Psoas muscle (tissue), 8 donors: Measurements from ENCODE around the gene VPS13D. TPM values are rescaled to one million over a fixed set of nuclear protein-coding genes. Genes with fewer than 3 reads are reported as not detected.

Source experiments
- ATAC-seq, 4 donors: fragments of 200-7000 bp; cut with Tn5 transposase; one replicate each; pipeline ENCODE4 v1.9.1; 2020; ENCODE audit warnings: moderate library complexity in 3 of 4, mild to moderate bottlenecking in 2 of 4
- DNase-seq, 2 donors: peaks; one replicate each; pipeline ENCODE4 v3.0.0-alpha.2; 2020
- H3K27ac ChIP-seq: fragments of 200-600 bp; one replicate; pipeline ENCODE4 v1.8.0; 2022
- H3K27me3 ChIP-seq, 3 donors: fragments of 200-600 bp in 1 of 3; one replicate each; pipeline versions ENCODE4 v1.6.1 to v1.8.0; 2013 to 2022; ENCODE audit warnings: low read length in 2 of 3, mild to moderate bottlenecking in 2 of 3, moderate library complexity in 1 of 3; ENCODE audit not compliant: insufficient read depth in 3 of 3
- H3K36me3 ChIP-seq, 2 donors: fragments of 200-600 bp in 1 of 2; one replicate each; pipeline versions ENCODE4 v1.6.1 to v1.8.0; 2013 to 2022; ENCODE audit warnings: low read depth in 1 of 2, mild to moderate bottlenecking in 1 of 2, moderate library complexity in 1 of 2; ENCODE audit not compliant: insufficient read depth in 1 of 2
- H3K4me1 ChIP-seq: fragments of 200-600 bp; one replicate; pipeline ENCODE4 v1.8.0; 2022
- H3K4me3 ChIP-seq: fragments of 200-600 bp; one replicate; pipeline ENCODE4 v1.8.0; 2022; ENCODE audit warnings: mild to moderate bottlenecking
- H3K9me3 ChIP-seq: fragments of 200-600 bp; one replicate; pipeline ENCODE4 v1.8.0; 2022
- CTCF ChIP-seq: fragments of 200-600 bp; IDR thresholded peaks from one replicate; pipeline ENCODE4 v1.8.0; 2022; ENCODE audit warnings: antibody characterized with exemption
- WGBS, 3 donors: extraction: QIAGEN DNeasy Blood & Tissue Kit; methylation state at CpG; one replicate each; pipeline versions ENCODE4 v1.1.6 to v1.1.7; 2013; 5-methylcytosine and 5-hydroxymethylcytosine counted together
- intact Hi-C, 2 donors: fragments of 100-400 bp; cut with DNase I; formaldehyde crosslinking; loops; one replicate each; pipeline versions ENCODE4 v1.11.0 to v1.14.2; 2022
- polyA plus RNA-seq, 3 donors: library from polyadenylated mRNA; stranded (reverse); fragments of 200-250 nt; gene quantifications; one replicate each; pipeline ENCODE4 v1.2.3, GENCODE V29; 2013
- total RNA-seq, 4 donors: library from RNA; stranded (reverse); fragmentation: NEBNext Ultra II Directional in 2 of 4; extraction: Animal tissue kit (Norgen Biotek cat#: 25700) in 2 of 4; gene quantifications; one replicate each; pipeline versions ENCODE4 v1.2.1 to v1.2.4, GENCODE V29; 2021 to 2023
- donor health status: healthy with polysubstance abuse.
- donor health status: DM: no; HTN: no; CAD: no; lungs with moderate emphysema.
- donor health status: Bipolar disorder and iron deficiency.
- donor health status: healthy.
- donor health status: DM: yes; HTN: yes; CAD: no.
- donor health status: DM: no; HTN: no; CAD: no.
- donor health status: DM: no; HTN: no; CAD: no.
- donor health status: DM: yes; HTN: yes; CAD: no.

The VPS13D gene
- total and polyA plus RNA-seq, 7 donors, result 19.9 to 69.1 (median 45.3) TPM

GRCh38 chr1:12438349-12438924 lies 208.6 kb downstream of the VPS13D start:
- H3K36me3 ChIP-seq, result peaks cover 2 to 9% of the 10 kb centered on the region in 2 donors
- H3K27ac ChIP-seq, result no peak overlapping the region
- no peaks in the 10 kb centered on the region for H3K27me3 ChIP-seq
- H3K4me3 ChIP-seq, result no peak overlapping the region
- H3K4me1 ChIP-seq, result peaks cover 22% of the 10 kb centered on the region
- no peaks in the 10 kb centered on the region for H3K9me3 ChIP-seq
- ATAC-seq (peak in 2 of 4 donors; percentile 25 to 50), DNase-seq (no peak)
- TF ChIP-seq CTCF, result no peak
- WGBS, 3 donors, result 46 to 73% (median 57%) methylated on average over 7 of the region's 7 CpGs
- intact Hi-C loops, result no loop called here

DNA sequence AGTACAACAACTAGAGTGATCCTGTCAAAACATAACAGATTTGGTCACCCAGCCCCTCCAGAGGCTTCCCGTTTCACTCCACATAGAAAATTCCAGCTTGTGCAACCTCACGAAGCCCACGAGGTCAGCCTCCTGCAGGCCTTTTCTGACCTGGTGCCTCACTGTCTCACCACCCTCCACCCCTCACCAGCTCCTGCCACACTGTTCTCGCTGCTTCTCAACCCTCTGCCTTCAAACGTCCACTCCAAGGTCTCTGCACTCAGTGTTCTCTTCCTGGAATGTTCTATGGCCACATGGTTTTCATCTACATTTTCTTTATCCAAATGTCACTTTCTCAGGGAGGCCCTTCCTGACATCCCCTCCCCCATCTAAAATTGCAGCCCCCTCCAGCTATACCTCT lies 209.2 kb downstream of the VPS13D start:
- no peak for TF ChIP-seq CTCF
- Histone ChIP-seq H3K27me3 (no peaks in the 10 kb centered on the region), H3K4me3 (no peak overlapping the region), H3K4me1 (peaks cover 16% of the 10 kb centered on the region), H3K9me3 (no peaks in the 10 kb centered on the region), H3K36me3 (peaks cover 2 to 9% of the 10 kb centered on the region in 2 donors), H3K27ac (no peak overlapping the region)
- ATAC-seq (no peak), DNase-seq (no peak)
- WGBS, 3 donors, result 65 to 91% (median 74%) methylated on average over 5 of the region's 5 CpGs
- intact Hi-C loops, result no loop called here

GRCh38 chr1:12441414-12442105 lies 211.7 kb downstream of the VPS13D start:
- Histone ChIP-seq H3K9me3 (no peaks in the 10 kb centered on the region), H3K4me1 (peaks cover 16% of the 10 kb centered on the region), H3K27me3 (no peaks in the 10 kb centered on the region), H3K36me3 (peaks cover 2 to 9% of the 10 kb centered on the region in 2 donors), H3K27ac (no peak overlapping the region), H3K4me3 (no peak overlapping the region)
- DNase-seq, result no peak
- intact Hi-C loops, result no loop called here
- 67 to 75% (median 74%) methylated on average over 7 of the region's 7 CpGs for WGBS, 3 donors
- no peak for TF ChIP-seq CTCF
- ATAC-seq, result no peak

DNA sequence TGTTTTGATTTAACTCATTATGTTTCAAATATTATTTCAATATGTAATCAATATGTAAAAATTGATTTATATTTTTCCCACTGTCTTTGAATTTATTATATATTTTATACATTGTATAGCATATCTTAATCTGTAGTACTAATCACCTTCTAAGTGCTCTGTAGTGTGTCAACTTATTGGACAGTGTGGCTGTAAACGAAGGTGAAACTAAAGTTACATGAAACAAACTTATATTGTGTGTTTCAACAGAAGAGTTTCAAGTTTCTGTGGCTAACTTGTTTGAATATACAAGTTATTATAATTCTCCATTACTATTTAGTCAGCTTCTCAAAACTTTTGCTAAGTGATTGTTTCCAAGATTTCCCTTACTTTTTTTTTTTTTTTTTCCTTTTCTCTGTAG lies 212.4 kb downstream of the VPS13D start:
- WGBS, 3 donors, result 84 to 95% (median 91%) methylated on average over 1 of the region's 1 CpG
- Histone ChIP-seq H3K27me3 (no peaks in the 10 kb centered on the region), H3K4me3 (no peak overlapping the region), H3K4me1 (peaks cover 23% of the 10 kb centered on the region), H3K27ac (no peak overlapping the region), H3K36me3 (peaks cover 2 to 9% of the 10 kb centered on the region in 2 donors), H3K9me3 (no peaks in the 10 kb centered on the region)
- TF ChIP-seq CTCF, result no peak
- ATAC-seq, result no peak
- DNase-seq, result no peak
- intact Hi-C loops, result no loop called here

DNA sequence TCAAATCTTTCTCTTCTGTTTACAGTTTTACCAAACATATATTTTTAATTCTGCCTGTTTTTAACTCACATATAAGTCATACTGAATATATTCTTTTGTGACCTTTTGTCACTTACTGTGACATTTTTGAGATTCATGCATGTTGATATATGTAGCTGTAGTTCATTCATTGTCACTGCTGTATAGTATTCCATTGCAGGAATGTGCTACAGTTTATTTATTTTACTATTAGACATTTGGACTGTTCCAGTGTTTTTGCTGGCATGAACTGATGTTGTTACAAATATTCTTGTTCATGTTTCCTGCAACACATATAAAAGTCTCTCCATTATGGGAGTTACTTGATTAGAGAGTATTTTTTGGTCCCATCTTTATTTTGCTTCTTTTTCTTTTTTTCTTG lies 213.3 kb downstream of the VPS13D start:
- no peak for ATAC-seq
- Histone ChIP-seq H3K4me3 (no peak overlapping the region), H3K27me3 (no peaks in the 10 kb centered on the region), H3K36me3 (peaks cover 2 to 9% of the 10 kb centered on the region in 2 donors), H3K4me1 (peaks cover 32% of the 10 kb centered on the region), H3K9me3 (no peaks in the 10 kb centered on the region), H3K27ac (no peak overlapping the region)
- intact Hi-C loops, result no loop called here
- no peak for DNase-seq
- no peak for TF ChIP-seq CTCF
